CD8-positive, alpha-beta memory T cell (primary cell): ENCODE measurements around the gene PFKL. TPM values are rescaled to one million over a fixed set of nuclear protein-coding genes. Genes with fewer than 3 reads are reported as not detected.
"Not testable (repeated sequence)": the region's sequence is repeated elsewhere in the genome, so short reads cannot be mapped to it uniquely, and the experiment has no call there.

Source experiments
- CTCF ChIA-PET: fragments of 350-600 bp; sonication (Branson Sonifier 250); formaldehyde crosslinking; loops from one replicate; lab custom pipeline; 2021; ENCODE audit warnings: antibody characterized with exemption; lab: Charles Lee
- POLR2A ChIA-PET: fragments of 350-600 bp; sonication (Branson Sonifier 250); formaldehyde crosslinking; loops from one replicate; lab custom pipeline; 2021; ENCODE audit warnings: antibody characterized with exemption; lab: Charles Lee
- DNase-seq, 5 donors: peaks; one replicate each; pipeline versions ENCODE4 v3.0.0 to v3.0.0-alpha.2; 2020 to 2022; ENCODE audit warnings: mixed read lengths in 1 of 5
- H3K27ac ChIP-seq: one replicate; pipeline ENCODE4 v1.7.0; 2013; ENCODE audit warnings: low read depth, mild to moderate bottlenecking, low read length, moderate library complexity
- H3K27me3 ChIP-seq: 2 replicates; pipeline ENCODE4 v1.7.0; 2013; ENCODE audit warnings: low read length, mild to moderate bottlenecking; ENCODE audit not compliant: insufficient read depth, poor library complexity, severe bottlenecking
- H3K36me3 ChIP-seq: 2 replicates; pipeline ENCODE4 v1.7.0; 2013; ENCODE audit warnings: mild to moderate bottlenecking, low read length, moderate library complexity; ENCODE audit not compliant: insufficient read depth
- H3K4me1 ChIP-seq: 2 replicates; pipeline ENCODE4 v1.7.0; 2013; ENCODE audit warnings: mild to moderate bottlenecking, low read length, moderate library complexity; ENCODE audit not compliant: insufficient read depth
- H3K4me3 ChIP-seq: 2 replicates; pipeline ENCODE4 v1.7.0; 2013; ENCODE audit warnings: mild to moderate bottlenecking, low read length
- H3K9me3 ChIP-seq: 2 replicates; pipeline ENCODE4 v1.7.0; 2013; ENCODE audit warnings: mild to moderate bottlenecking, low read length
- H3K27ac Mint-ChIP-seq, 8 donors: one replicate each; pipeline ENCODE4 v1.8.0; 2020 to 2021; ENCODE audit warnings: mixed read lengths in 8 of 8, mild to moderate bottlenecking in 6 of 8, inconsistent platforms in 3 of 8, moderate library complexity in 3 of 8
- H3K27me3 Mint-ChIP-seq, 2 donors: one replicate each; pipeline ENCODE4 v1.8.0; 2020 to 2021; ENCODE audit warnings: mixed read lengths in 2 of 2, mild to moderate bottlenecking in 1 of 2, moderate library complexity in 1 of 2
- H3K36me3 Mint-ChIP-seq, 3 donors: one replicate each; pipeline ENCODE4 v1.8.0; 2020 to 2021; ENCODE audit warnings: mixed read lengths in 3 of 3, inconsistent platforms in 1 of 3, mild to moderate bottlenecking in 1 of 3
- H3K4me1 Mint-ChIP-seq, 3 donors: one replicate each; pipeline ENCODE4 v1.8.0; 2020 to 2021; ENCODE audit warnings: mixed read lengths in 3 of 3, inconsistent platforms in 1 of 3, mild to moderate bottlenecking in 1 of 3
- H3K4me3 Mint-ChIP-seq, 7 donors: one replicate each; pipeline ENCODE4 v1.8.0; 2020 to 2021; ENCODE audit warnings: mixed read lengths in 7 of 7, mild to moderate bottlenecking in 6 of 7, moderate library complexity in 4 of 7, inconsistent platforms in 2 of 7
- H3K9me3 Mint-ChIP-seq, 5 donors: one replicate each; pipeline ENCODE4 v1.8.0; 2020 to 2022; ENCODE audit warnings: mixed read lengths in 5 of 5, mild to moderate bottlenecking in 3 of 5, moderate library complexity in 2 of 5, inconsistent platforms in 1 of 5
- polyA plus RNA-seq: library from polyadenylated mRNA; unstranded; fragments of 300-500 nt; fragmentation: Illumina TruSeq; gene quantifications from one replicate; pipeline ENCODE4 v1.2.3, GENCODE V29; 2021
- total RNA-seq, 2 experiments: library from RNA; stranded (reverse); gene quantifications; one replicate each; pipeline ENCODE4 v1.2.3, GENCODE V29; 2021

The PFKL gene
- total and polyA plus RNA-seq, 3 experiments from 2014 or later: 105 to 129 (median 122) TPM

DNA sequence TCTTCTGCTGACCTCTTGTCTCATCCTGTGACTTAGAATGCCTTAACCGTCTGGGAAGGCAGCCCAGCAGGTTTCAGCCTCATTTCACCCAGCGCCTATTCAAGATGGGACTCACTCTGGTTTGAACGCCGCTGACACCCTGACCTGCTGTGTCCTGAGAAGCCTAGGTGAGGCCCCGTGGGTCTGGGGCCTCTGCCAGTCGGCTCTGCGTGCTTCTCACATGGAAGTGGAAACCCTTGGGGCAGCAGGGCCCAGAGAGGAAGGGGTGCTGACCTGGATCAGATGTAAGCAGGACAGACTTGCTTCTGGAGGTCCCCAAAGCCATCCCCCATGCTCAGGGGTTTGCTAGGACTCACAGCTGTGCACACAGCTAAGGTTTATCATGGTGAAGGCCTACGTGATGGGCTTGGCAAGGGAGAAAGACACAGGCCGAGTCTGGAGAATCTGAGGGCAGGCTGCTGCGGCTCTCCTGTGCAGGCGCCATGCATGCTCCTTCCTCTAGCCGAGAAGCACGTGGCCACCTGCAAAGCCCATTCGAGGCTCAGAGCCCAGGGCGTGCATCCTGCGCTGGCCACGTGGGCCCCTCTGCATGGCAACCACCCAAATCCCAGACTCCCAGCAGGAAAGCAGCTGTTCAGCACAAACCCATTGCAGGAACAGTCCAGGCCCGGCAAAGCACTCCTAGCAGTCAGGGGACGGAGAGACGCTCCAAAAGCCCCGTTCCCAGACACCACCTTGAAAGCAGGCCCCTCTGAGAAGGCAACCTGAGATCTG, 57.4 kb downstream of the PFKL start:
- H3K4me3 Mint-ChIP-seq: no peak overlapping the region
- no peak for DNase-seq
- H3K36me3 ChIP-seq: no peaks in the 10 kb centered on the region
- POLR2A ChIA-PET: no interaction called here
- no peak overlapping the region for H3K4me3 ChIP-seq
- CTCF ChIA-PET: no interaction called here
- H3K36me3 Mint-ChIP-seq: no peaks in the 10 kb centered on the region
- H3K9me3 ChIP-seq: no peaks in the 10 kb centered on the region
- H3K4me1 Mint-ChIP-seq: peaks cover 33 to 38% (median 34%) of the 10 kb centered on the region in 3 donors
- H3K27ac Mint-ChIP-seq: no peak overlapping the region
- H3K27me3 Mint-ChIP-seq: peaks cover 3 to 4% of the 10 kb centered on the region in 2 donors
- H3K9me3 Mint-ChIP-seq: no peaks in the 10 kb centered on the region
- H3K27me3 ChIP-seq: no peaks in the 10 kb centered on the region
- peaks cover 34% of the 10 kb centered on the region for H3K4me1 ChIP-seq
- no peak overlapping the region for H3K27ac ChIP-seq

DNA sequence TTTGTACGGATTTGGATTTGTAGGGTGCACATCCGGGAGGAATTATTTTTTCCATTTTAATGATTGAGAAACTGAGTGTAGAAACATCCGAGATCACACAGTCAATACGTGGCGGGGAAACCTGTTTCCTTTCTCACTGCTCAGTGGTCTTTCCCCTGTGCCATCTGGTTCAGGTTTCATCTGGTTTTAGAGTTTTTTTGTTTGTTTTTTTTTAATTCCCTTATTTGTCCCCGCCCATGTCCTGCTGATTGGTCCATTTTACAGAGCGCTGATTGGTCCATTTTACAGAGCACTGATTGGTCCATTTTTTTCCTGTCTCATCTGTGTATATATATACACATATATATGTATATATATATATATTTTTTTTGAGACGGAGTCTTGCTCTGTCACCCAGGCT, 59.5 kb downstream of the PFKL start:
- Mint-ChIP-seq H3K27me3 (peaks cover 0 to 10% of the 10 kb centered on the region in 2 donors), H3K9me3 (peaks cover 3 to 11% (median 9%) of the 10 kb centered on the region in 5 donors), H3K27ac (no peak overlapping the region), H3K4me1 (peaks cover 12 to 17% (median 13%) of the 10 kb centered on the region in 3 donors), H3K4me3 (no peak overlapping the region), H3K36me3 (peaks cover 0 to 6% (median 2%) of the 10 kb centered on the region in 3 donors)
- Histone ChIP-seq H3K4me3 (no peak overlapping the region), H3K4me1 (peaks cover 13% of the 10 kb centered on the region), H3K36me3 (no peaks in the 10 kb centered on the region), H3K27ac (no peak overlapping the region), H3K9me3 (peaks cover 6% of the 10 kb centered on the region), H3K27me3 (no peaks in the 10 kb centered on the region)
- POLR2A ChIA-PET: no interaction called here
- CTCF ChIA-PET: no interaction called here
- DNase-seq: no peak

DNA sequence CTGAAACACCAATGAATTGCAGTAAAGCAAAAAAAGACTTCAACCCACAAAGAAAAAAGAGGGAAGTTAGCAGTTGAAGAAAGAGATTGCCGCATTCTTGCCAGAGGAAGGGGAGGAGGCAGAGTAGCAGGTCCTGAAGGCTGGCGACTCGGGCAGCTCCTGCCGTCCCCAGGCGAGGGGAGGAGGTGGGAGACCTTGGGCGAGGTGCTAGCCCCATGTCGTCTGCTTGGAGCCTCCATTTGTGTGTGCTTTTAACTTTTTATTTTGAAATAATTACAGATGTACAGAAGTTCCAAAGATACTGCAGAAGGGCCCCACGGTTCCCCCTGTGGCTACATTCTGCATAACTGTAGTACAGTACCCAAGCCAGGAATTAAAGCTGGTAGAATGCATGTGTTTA, 60.3 kb downstream of the PFKL start:
- H3K27ac ChIP-seq: no peak overlapping the region
- Mint-ChIP-seq H3K9me3 (peaks cover 3 to 11% (median 9%) of the 10 kb centered on the region in 5 donors), H3K4me1 (peaks cover 6 to 9% (median 7%) of the 10 kb centered on the region in 3 donors), H3K27me3 (peaks cover 0 to 10% of the 10 kb centered on the region in 2 donors), H3K4me3 (no peak overlapping the region), H3K36me3 (peaks cover 0 to 6% (median 2%) of the 10 kb centered on the region in 3 donors), H3K27ac (no peak overlapping the region)
- DNase-seq: no peak
- no peaks in the 10 kb centered on the region for H3K27me3 ChIP-seq
- H3K9me3 ChIP-seq: peaks cover 6% of the 10 kb centered on the region
- H3K36me3 ChIP-seq: no peaks in the 10 kb centered on the region
- ChIA-PET CTCF (no interaction called here), POLR2A (no interaction called here)
- no peak overlapping the region for H3K4me3 ChIP-seq
- H3K4me1 ChIP-seq: peaks cover 5% of the 10 kb centered on the region

DNA sequence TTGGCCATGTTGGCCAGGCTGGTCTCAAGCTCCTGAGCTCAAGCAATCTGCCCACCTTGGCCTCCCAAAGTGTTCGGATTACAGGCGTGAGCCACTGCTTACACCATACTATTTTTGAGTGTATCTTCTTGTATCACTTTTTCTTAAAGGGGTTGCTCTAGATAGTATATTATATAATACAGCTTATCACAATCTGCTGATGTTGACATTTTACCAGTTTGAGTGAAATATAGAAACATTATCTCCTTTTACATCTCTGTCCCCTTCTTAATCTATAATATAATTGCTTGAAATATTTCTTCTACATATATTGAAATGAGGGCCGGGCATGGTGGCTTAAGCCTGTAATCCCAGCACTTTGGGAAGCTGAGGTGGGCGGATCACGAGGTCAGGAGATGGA, 62.0 kb downstream of the PFKL start:
- Mint-ChIP-seq H3K9me3 (peaks cover 3 to 11% (median 9%) of the 10 kb centered on the region in 5 donors), H3K27me3 (peaks cover 0 to 10% of the 10 kb centered on the region in 2 donors)
- H3K36me3 Mint-ChIP-seq, H3K9me3 ChIP-seq, H3K27ac ChIP-seq, H3K4me3 ChIP-seq, H3K4me3 Mint-ChIP-seq, H3K27ac Mint-ChIP-seq, H3K27me3 ChIP-seq, H3K36me3 ChIP-seq, CTCF ChIA-PET, H3K4me1 ChIP-seq, POLR2A ChIA-PET, DNase-seq, H3K4me1 Mint-ChIP-seq: not testable (repeated sequence)

DNA sequence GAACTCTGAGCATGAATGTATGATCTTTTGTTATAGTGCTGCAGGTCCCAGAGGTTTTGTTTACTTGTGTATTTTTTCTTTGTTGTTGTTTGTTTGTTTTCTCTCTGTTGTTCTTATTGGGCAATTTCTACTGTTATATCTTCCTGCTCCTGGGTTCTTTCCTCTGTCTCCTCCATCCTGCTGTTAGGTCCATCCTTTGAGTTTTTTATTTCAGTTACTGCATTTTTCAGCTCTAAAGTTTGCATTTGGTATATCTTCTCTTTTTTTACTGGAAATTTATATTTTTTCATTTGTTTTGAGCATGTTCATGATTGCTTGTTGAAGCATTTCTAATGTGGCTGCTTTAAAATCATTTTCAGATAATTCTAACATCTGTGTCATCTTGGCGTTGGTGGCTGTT, 63.4 kb downstream of the PFKL start:
- peaks cover 3 to 11% (median 9%) of the 10 kb centered on the region in 5 donors for H3K9me3 Mint-ChIP-seq
- DNase-seq: no peak
- POLR2A ChIA-PET: no interaction called here
- no peaks in the 10 kb centered on the region for H3K4me1 Mint-ChIP-seq
- Histone ChIP-seq H3K27ac (no peak overlapping the region), H3K36me3 (no peaks in the 10 kb centered on the region), H3K4me3 (no peak overlapping the region), H3K4me1 (no peaks in the 10 kb centered on the region), H3K9me3 (peaks cover 6% of the 10 kb centered on the region), H3K27me3 (no peaks in the 10 kb centered on the region)
- H3K27ac Mint-ChIP-seq: no peak overlapping the region
- H3K36me3 Mint-ChIP-seq: peaks cover 0 to 6% (median 2%) of the 10 kb centered on the region in 3 donors
- CTCF ChIA-PET: no interaction called here
- H3K4me3 Mint-ChIP-seq: no peak overlapping the region
- peaks cover 0 to 10% of the 10 kb centered on the region in 2 donors for H3K27me3 Mint-ChIP-seq

DNA sequence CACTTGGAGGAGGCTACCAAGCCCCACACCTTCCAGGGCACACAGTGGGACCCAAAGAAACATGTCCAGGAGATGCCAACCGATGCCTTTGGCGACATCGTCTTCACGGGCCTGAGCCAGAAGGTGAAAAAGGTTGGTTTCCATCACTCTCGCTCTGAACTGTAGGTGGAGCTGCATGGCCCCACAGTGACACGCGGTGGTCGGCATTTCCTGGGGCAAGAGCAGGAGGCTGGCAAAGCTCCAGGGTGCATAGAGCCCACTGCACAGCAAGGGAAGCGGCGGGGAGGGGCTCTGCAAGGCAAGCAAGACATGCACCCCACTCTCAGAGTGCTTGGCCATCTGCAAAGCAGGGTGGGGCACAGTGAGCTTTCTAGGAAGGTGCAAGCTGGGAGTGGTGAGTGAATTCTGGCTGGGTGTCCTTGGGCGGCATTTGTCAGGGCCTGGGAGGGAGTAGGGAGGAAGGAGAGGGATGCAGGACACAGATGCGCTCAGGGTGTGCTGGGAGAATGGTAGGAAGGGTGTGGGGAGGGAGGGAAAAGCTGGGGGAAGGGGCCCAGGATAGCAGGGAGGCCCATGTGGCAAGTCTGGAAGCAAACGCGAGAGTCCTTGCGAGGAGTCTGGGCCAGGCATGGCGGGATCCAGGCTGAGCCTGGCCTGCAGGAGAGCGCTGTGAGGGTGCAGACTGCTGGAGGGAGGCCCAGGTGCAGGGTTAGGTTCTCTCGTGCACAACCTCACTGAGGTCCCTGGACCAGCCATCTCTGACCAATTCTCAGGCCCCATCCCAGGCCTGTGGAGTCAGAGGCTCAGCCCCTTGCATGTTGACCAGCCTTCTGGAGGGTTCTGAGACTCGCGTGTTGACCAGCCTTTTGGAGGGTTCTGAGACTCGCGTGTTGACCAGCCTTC, 64.5 kb downstream of the PFKL start:
- no peak overlapping the region for H3K27ac Mint-ChIP-seq
- Histone ChIP-seq H3K4me1 (no peaks in the 10 kb centered on the region), H3K4me3 (no peak overlapping the region), H3K27ac (no peak overlapping the region), H3K36me3 (no peaks in the 10 kb centered on the region), H3K27me3 (no peaks in the 10 kb centered on the region), H3K9me3 (peaks cover 6% of the 10 kb centered on the region)
- H3K36me3 Mint-ChIP-seq: peaks cover 0 to 6% (median 2%) of the 10 kb centered on the region in 3 donors
- peaks cover 0 to 10% of the 10 kb centered on the region in 2 donors for H3K27me3 Mint-ChIP-seq
- H3K9me3 Mint-ChIP-seq: peaks cover 3 to 11% (median 9%) of the 10 kb centered on the region in 5 donors
- CTCF ChIA-PET: no interaction called here
- DNase-seq: peak in 1 of 5 donors; percentile 36
- no peaks in the 10 kb centered on the region for H3K4me1 Mint-ChIP-seq
- POLR2A ChIA-PET: no interaction called here
- no peak overlapping the region for H3K4me3 Mint-ChIP-seq

DNA sequence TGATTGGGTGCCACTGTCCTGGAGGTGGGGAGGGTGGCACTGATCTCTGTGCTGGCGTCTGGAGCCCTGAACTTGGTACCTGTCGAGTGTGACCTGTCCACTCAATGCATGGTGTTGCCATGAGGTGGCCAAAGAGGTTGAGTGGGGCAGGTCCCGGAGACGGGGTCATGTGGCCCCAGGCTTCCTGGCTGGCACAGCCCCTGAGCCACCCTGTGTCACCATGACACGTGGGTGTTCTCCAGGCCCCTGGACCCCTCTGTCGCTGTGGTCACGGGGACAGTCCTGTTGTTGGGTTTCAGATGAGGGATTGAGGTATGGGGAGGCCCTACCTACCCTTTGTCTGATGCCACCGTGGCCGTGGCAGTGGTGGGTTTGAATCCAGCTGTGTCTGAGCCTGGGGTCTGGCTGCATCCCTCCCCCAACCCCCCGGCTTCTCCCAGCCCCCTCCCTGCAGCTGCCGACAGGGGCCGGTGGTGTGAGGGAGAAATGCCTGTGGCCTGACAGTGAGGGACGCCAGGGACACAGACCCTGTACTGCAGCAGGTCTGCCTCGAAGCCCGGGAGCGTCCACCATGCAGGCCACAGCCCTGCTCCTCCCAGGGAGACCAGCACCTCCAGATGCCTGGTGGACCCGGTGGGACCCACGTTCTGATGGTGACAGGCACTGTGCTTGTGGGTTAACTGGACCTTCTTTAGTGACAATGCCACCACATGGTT, 65.6 kb downstream of the PFKL start:
- Mint-ChIP-seq H3K27ac (no peak overlapping the region), H3K4me1 (no peaks in the 10 kb centered on the region), H3K9me3 (peaks cover 3 to 11% (median 9%) of the 10 kb centered on the region in 5 donors), H3K36me3 (peaks cover 0 to 6% (median 2%) of the 10 kb centered on the region in 3 donors), H3K27me3 (peaks cover 0 to 10% of the 10 kb centered on the region in 2 donors), H3K4me3 (no peak overlapping the region)
- H3K4me1 ChIP-seq: no peaks in the 10 kb centered on the region
- H3K27me3 ChIP-seq: no peaks in the 10 kb centered on the region
- peak in 1 of 5 donors; percentile 43 for DNase-seq
- H3K36me3 ChIP-seq: no peaks in the 10 kb centered on the region
- peaks cover 6% of the 10 kb centered on the region for H3K9me3 ChIP-seq
- POLR2A ChIA-PET: no interaction called here
- H3K4me3 ChIP-seq: no peak overlapping the region
- no peak overlapping the region for H3K27ac ChIP-seq
- CTCF ChIA-PET: no interaction called here
